ENCODE measurements around the gene THBS2. TPM values are rescaled to one million over a fixed set of nuclear protein-coding genes. Genes with fewer than 3 reads are reported as not detected.

The THBS2 gene
- total and polyA plus RNA-seq, 2 of the 8 experiments (the other 6 are each of a cell fraction or from before 2014, with no cell fraction given): 11.0 to 22.5 TPM

DNA sequence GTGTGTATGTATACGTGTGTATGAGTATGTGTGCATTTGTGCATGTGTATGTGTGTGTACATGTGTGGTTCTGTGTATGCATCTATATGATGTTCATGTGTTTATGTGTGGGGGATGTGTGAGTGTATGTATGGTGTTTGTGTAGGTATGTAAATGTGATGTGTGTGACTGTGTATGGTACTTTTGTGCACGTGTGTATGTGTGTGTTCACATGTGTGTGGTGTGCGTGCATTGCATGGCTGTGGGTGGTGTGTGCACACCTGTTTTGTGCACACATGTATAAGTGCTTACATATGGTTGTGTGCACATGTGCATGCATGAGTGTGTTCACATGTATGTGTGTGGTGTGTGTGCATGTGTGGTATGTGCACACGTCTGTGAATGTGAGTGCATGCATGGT, 6.2 kb downstream of the THBS2 start:
- Histone ChIP-seq H3K27me3 (replicated peaks in 1 of 4; ENCODE audit: control insufficient read depth in 3 of 4, extremely low read depth in 1 of 4, insufficient read depth in 3 of 4, low read length in 3 of 4) (no peaks in the 10 kb centered on the region), H4K8ac (ENCODE audit: extremely low read depth, insufficient read depth, low read length) (no peak overlapping the region; the same call in 1 of the 2 replicates), H3K4ac (replicated peaks; ENCODE audit: insufficient read length, low read depth, low read length) (peak overlapping the region; percentile 40), H3K9ac (replicated peaks in 1 of 4; ENCODE audit: extremely low read depth in 1 of 4, low read depth in 3 of 4, low read length in 3 of 4) (no peak overlapping the region), H3K79me1 (ENCODE audit: low read depth, low read length) (no peaks in the 10 kb centered on the region), H3K36me3 (ENCODE audit: control insufficient read depth in 2 of 4, insufficient read depth in 4 of 4, low read length in 3 of 4) (peaks cover 0 to 20% (median 15%) of the 10 kb centered on the region in 4 experiments; a peak in 6 of 8 replicates), H4K5ac (ENCODE audit: insufficient read length, low read depth, low read length) (no peak overlapping the region), H3K18ac (ENCODE audit: extremely low read depth, low read length) (no peak overlapping the region), H3K14ac (ENCODE audit: insufficient read length) (no peak overlapping the region), H3K23ac (ENCODE audit: insufficient read length) (no peak overlapping the region), H3K9me3 (ENCODE audit: insufficient read depth in 2 of 2, low read depth in 1 of 2, low read length in 1 of 2) (peaks cover 0 to 7% of the 10 kb centered on the region in 2 experiments; a peak in 2 of 4 replicates), H3K79me2 (ENCODE audit: control insufficient read depth in 1 of 2, insufficient read depth in 2 of 2, low read length in 2 of 2) (no peaks in the 10 kb centered on the region), H2AK5ac (ENCODE audit: low read depth, low read length) (no peak overlapping the region), H2BK15ac (ENCODE audit: low read length) (no peak overlapping the region), H3K27ac (ENCODE audit: low read depth, low read length) (no peak overlapping the region), H2BK5ac (ENCODE audit: low read depth, low read length) (no peak overlapping the region; the same call in 1 of the 2 replicates), H3K4me3 (ENCODE audit: extremely low read depth in 1 of 4, insufficient read depth in 2 of 4, low read depth in 3 of 4, low read length in 4 of 4) (no peak overlapping the region), H4K91ac (replicated peaks; ENCODE audit: insufficient read length, low read length) (peak overlapping the region; percentile 52), H2BK20ac (ENCODE audit: low read length) (no peak overlapping the region), H3K4me2 (ENCODE audit: insufficient read depth in 1 of 2, low read depth in 2 of 2, low read length in 2 of 2) (no peak overlapping the region), H2BK120ac (replicated peaks; ENCODE audit: low read depth, low read length) (no peak overlapping the region), H3K4me1 (replicated peaks in 1 of 4; ENCODE audit: control insufficient read depth in 3 of 4, insufficient read depth in 4 of 4, low read length in 3 of 4) (peaks cover 5 to 21% (median 14%) of the 10 kb centered on the region in 4 experiments; a peak in 5 of 7 replicates), H3K56ac (replicated peaks; ENCODE audit: insufficient read length, low read depth, low read length) (no peak overlapping the region), H3K23me2 (ENCODE audit: low read depth, low read length) (peaks cover 6% of the 10 kb centered on the region; the same call in 1 of the 2 replicates), H2BK12ac (ENCODE audit: low read depth, low read length) (no peak overlapping the region), H4K20me1 (replicated peaks in 1 of 2; ENCODE audit: control insufficient read depth in 1 of 2, insufficient read depth in 2 of 2, low read length in 2 of 2) (peaks cover 0 to 10% of the 10 kb centered on the region in 2 experiments), H2AFZ (ENCODE audit: low read length) (no peak overlapping the region)
- ChIA-PET CTCF (ENCODE audit: partially characterized antibody) (no interaction called here), POLR2A (ENCODE audit: partially characterized antibody) (no interaction called here)
- WGBS, 2 experiments (ENCODE audit: extremely low coverage in 1 of 2, insufficient coverage in 1 of 2, insufficient read length in 1 of 2, insufficient replicate concordance in 2 of 2, low coverage in 1 of 2, low lambda C conversion rate in 2 of 2, missing lambda C conversion rate in 1 of 2): 94% methylated on average over 4 of the region's 4 CpGs; no CpG with 5 or more reads in 1 of the 2 experiments
- no peak for FAIRE-seq
- no peak for DNase-seq (ENCODE audit: low read depth in 1 of 2, low spot score in 2 of 2)
- TF ChIP-seq, protein P1, sequence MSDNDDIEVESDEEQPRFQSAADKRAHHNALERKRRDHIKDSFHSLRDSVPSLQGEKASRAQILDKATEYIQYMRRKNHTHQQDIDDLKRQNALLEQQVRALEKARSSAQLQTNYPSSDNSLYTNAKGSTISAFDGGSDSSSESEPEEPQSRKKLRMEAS (IDR thresholded peaks at IDR 0.05): no peak
- TF ChIP-seq BCL11A (IDR thresholded peaks at IDR 0.05; ENCODE audit: low read depth in 2 of 2, low read length in 2 of 2): no peak
- no peak for TF ChIP-seq HDAC6 (IDR thresholded peaks at IDR 0.05; ENCODE audit: low read depth, low read length)
- TF ChIP-seq, protein P2, sequence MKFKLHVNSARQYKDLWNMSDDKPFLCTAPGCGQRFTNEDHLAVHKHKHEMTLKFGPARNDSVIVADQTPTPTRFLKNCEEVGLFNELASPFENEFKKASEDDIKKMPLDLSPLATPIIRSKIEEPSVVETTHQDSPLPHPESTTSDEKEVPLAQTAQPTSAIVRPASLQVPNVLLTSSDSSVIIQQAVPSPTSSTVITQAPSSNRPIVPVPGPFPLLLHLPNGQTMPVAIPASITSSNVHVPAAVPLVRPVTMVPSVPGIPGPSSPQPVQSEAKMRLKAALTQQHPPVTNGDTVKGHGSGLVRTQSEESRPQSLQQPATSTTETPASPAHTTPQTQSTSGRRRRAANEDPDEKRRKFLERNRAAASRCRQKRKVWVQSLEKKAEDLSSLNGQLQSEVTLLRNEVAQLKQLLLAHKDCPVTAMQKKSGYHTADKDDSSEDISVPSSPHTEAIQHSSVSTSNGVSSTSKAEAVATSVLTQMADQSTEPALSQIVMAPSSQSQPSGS (IDR thresholded peaks at IDR 0.05; ENCODE audit: low read length): no peak
- no peak for TF ChIP-seq ZNF274 (IDR thresholded peaks at IDR 0.05; ENCODE audit: borderline replicate concordance, extremely low read depth, low read length)
- TF ChIP-seq GABPA (IDR thresholded peaks at IDR 0.05; ENCODE audit: borderline replicate concordance, insufficient read depth, low read length): no peak
- no peak for TF ChIP-seq SP2 (IDR thresholded peaks at IDR 0.05; ENCODE audit: low read length)
- TF ChIP-seq CHD2 (IDR thresholded peaks at IDR 0.05; ENCODE audit: low read length): no peak
- no peak for TF ChIP-seq SP4 (IDR thresholded peaks at IDR 0.05; ENCODE audit: low read length)
- TF ChIP-seq FOSL1 (IDR thresholded peaks at IDR 0.05; ENCODE audit: insufficient read depth, low read depth, low read length): no peak
- TF ChIP-seq SRF (IDR thresholded peaks at IDR 0.05; ENCODE audit: low read depth, low read length): no peak
- no peak for TF ChIP-seq TAF1 (IDR thresholded peaks at IDR 0.05; ENCODE audit: low read depth, low read length)
- TF ChIP-seq TCF12 (IDR thresholded peaks at IDR 0.05; ENCODE audit: low read depth, low read length): no peak

Measured in H1 (cell line).